ENCODE results near the gene FBXO47.
"Not testable (repeated sequence)": the region's sequence is repeated elsewhere in the genome, so short reads cannot be mapped to it uniquely, and the experiment has no call there.

FBXO47 gene

GRCh38 chr17:38922538-38923297 is 44.5 kb downstream of the FBXO47 start:
- no peak for DNase-seq (ENCODE audit: low read depth)

GRCh38 chr17:38921756-38922411 is 45.3 kb downstream of the FBXO47 start:
- DNase-seq (ENCODE audit: low read depth), result no peak

GRCh38 chr17:38920374-38921291 is 46.6 kb downstream of the FBXO47 start:
- DNase-seq (ENCODE audit: low read depth), result no peak

- DNase-seq (ENCODE audit: low read depth), result no peak
Measured at GRCh38 chr17:38919316-38920078, 47.7 kb downstream of the FBXO47 start.

- DNase-seq (ENCODE audit: low read depth), result no peak
Measured at GRCh38 chr17:38918916-38919315, 48.3 kb downstream of the FBXO47 start.

GRCh38 chr17:38918129-38918913 is 48.9 kb downstream of the FBXO47 start:
- DNase-seq (ENCODE audit: low read depth), result no peak

GRCh38 chr17:38917259-38917658 is 49.9 kb downstream of the FBXO47 start:
- DNase-seq (ENCODE audit: low read depth), result no peak

GRCh38 chr17:38916771-38917170 is 50.4 kb downstream of the FBXO47 start:
- no peak for DNase-seq (ENCODE audit: low read depth)

- no peak for DNase-seq (ENCODE audit: low read depth)
Measured at GRCh38 chr17:38915639-38915995, 51.6 kb downstream of the FBXO47 start.

GRCh38 chr17:38914741-38915638 is 52.2 kb downstream of the FBXO47 start:
- DNase-seq (ENCODE audit: low read depth), result no peak

GRCh38 chr17:38912221-38912813 is 54.9 kb downstream of the FBXO47 start:
- no peak for DNase-seq (ENCODE audit: low read depth)

GRCh38 chr17:38911731-38912081 is 55.5 kb downstream of the FBXO47 start:
- not testable (repeated sequence) for DNase-seq (ENCODE audit: low read depth)

GRCh38 chr17:38911081-38911730 is 56.0 kb downstream of the FBXO47 start:
- DNase-seq (ENCODE audit: low read depth), result no peak

- no peak for DNase-seq (ENCODE audit: low read depth)
Measured at GRCh38 chr17:38910325-38910724, 56.9 kb downstream of the FBXO47 start.

- DNase-seq (ENCODE audit: low read depth), result no peak
Measured at GRCh38 chr17:38908676-38909181, 58.5 kb downstream of the FBXO47 start.

- DNase-seq (ENCODE audit: low read depth), result no peak
Measured at GRCh38 chr17:38907930-38908675, 59.1 kb downstream of the FBXO47 start.

- no peak for DNase-seq (ENCODE audit: low read depth)
Measured at GRCh38 chr17:38906460-38907228, 60.6 kb downstream of the FBXO47 start.

Data from stimulated activated CD8-positive, alpha-beta memory T cell treated with anti-CD3 and anti-CD28 coated beads, Interleukin-15, amount 100 ng/mL, for 1 hour (primary cell).